Lower lobe of right lung (tissue), 2 donors: ENCODE results near the gene CASZ1. TPM values are rescaled to one million over a fixed set of nuclear protein-coding genes. Genes with fewer than 3 reads are reported as not detected.

ENCODE experiments used
- ATAC-seq, 2 donors: fragments of 200-7000 bp; cut with Tn5 transposase; one replicate each; pipeline ENCODE4 v1.9.1; 2020 to 2022; ENCODE audit warnings: mild to moderate bottlenecking in 2 of 2, moderate library complexity in 2 of 2
- DNase-seq: peaks from one replicate; pipeline ENCODE4 v3.0.0-alpha.2; 2020
- H3K27ac ChIP-seq: fragments of 200-600 bp; one replicate; pipeline ENCODE4 v1.8.0; 2022
- H3K27me3 ChIP-seq: fragments of 200-600 bp; one replicate; pipeline ENCODE4 v1.8.0; 2022; ENCODE audit warnings: low read depth
- H3K36me3 ChIP-seq: fragments of 200-600 bp; one replicate; pipeline ENCODE4 v1.8.0; 2022; ENCODE audit warnings: mild to moderate bottlenecking
- H3K4me1 ChIP-seq: fragments of 200-600 bp; one replicate; pipeline ENCODE4 v1.8.0; 2022
- H3K4me3 ChIP-seq: fragments of 200-600 bp; one replicate; pipeline ENCODE4 v1.8.0; 2022; ENCODE audit warnings: mild to moderate bottlenecking
- H3K9me3 ChIP-seq: fragments of 200-600 bp; one replicate; pipeline ENCODE4 v1.8.0; 2022
- CTCF ChIP-seq: fragments of 200-600 bp; IDR thresholded peaks from one replicate; pipeline ENCODE4 v1.8.0; 2022; ENCODE audit warnings: antibody characterized with exemption, mild to moderate bottlenecking
- intact Hi-C: fragments of 100-400 bp; cut with DNase I; formaldehyde crosslinking; loops from one replicate; pipeline ENCODE4 v1.11.0; 2022
- total RNA-seq: library from RNA; stranded (reverse); fragmentation: NEBNext Ultra II Directional; extraction: Animal tissue kit (Norgen Biotek cat#: 25700); gene quantifications from one replicate; pipeline ENCODE4 v1.2.1, GENCODE V29; 2021
- donor health status: DM: no; HTN: yes; CAD: no; lungs with severe emphysema.

CASZ1 gene
- total RNA-seq, 1 donor from 2014 or later = 47.5 TPM

GRCh38 chr1:10656431-10656830 is 140.0 kb downstream of the CASZ1 start:
- ATAC-seq = no peak
- Histone ChIP-seq H3K27ac (no peak overlapping the region), H3K4me3 (no peak overlapping the region), H3K4me1 (peaks cover 24% of the 10 kb centered on the region), H3K27me3 (no peaks in the 10 kb centered on the region), H3K36me3 (peaks cover 73% of the 10 kb centered on the region), H3K9me3 (no peaks in the 10 kb centered on the region)
- intact Hi-C loops = no loop called here
- no peak for TF ChIP-seq CTCF
- DNase-seq = no peak

- H3K27ac ChIP-seq = no peak overlapping the region
- no peak for TF ChIP-seq CTCF
- H3K9me3 ChIP-seq = no peaks in the 10 kb centered on the region
- H3K27me3 ChIP-seq = no peaks in the 10 kb centered on the region
- peaks cover 72% of the 10 kb centered on the region for H3K36me3 ChIP-seq
- peaks cover 28% of the 10 kb centered on the region for H3K4me1 ChIP-seq
- intact Hi-C loops = no loop called here
- DNase-seq (no peak), ATAC-seq (no peak)
- no peak overlapping the region for H3K4me3 ChIP-seq
Observed at GRCh38 chr1:10655002-10655401, 141.4 kb downstream of the CASZ1 start.

GRCh38 chr1:10653370-10654125 is 142.9 kb downstream of the CASZ1 start:
- intact Hi-C loops = no loop called here
- H3K4me3 ChIP-seq = no peak overlapping the region
- no peak for TF ChIP-seq CTCF
- peaks cover 67% of the 10 kb centered on the region for H3K36me3 ChIP-seq
- H3K4me1 ChIP-seq = peaks cover 25% of the 10 kb centered on the region
- no peaks in the 10 kb centered on the region for H3K9me3 ChIP-seq
- no peaks in the 10 kb centered on the region for H3K27me3 ChIP-seq
- H3K27ac ChIP-seq = no peak overlapping the region
- ATAC-seq = no peak
- no peak for DNase-seq

GRCh38 chr1:10652626-10653025 is 143.8 kb downstream of the CASZ1 start:
- no peaks in the 10 kb centered on the region for H3K9me3 ChIP-seq
- ATAC-seq = peak; percentile 42 to 60
- intact Hi-C loops = no loop called here
- H3K4me1 ChIP-seq = peaks cover 25% of the 10 kb centered on the region
- H3K4me3 ChIP-seq = no peak overlapping the region
- DNase-seq = no peak
- no peak for TF ChIP-seq CTCF
- peak overlapping the region; percentile 73 for H3K27ac ChIP-seq
- H3K36me3 ChIP-seq = peaks cover 69% of the 10 kb centered on the region
- no peaks in the 10 kb centered on the region for H3K27me3 ChIP-seq

- H3K4me3 ChIP-seq = no peak overlapping the region
- TF ChIP-seq CTCF = no peak
- no peaks in the 10 kb centered on the region for H3K27me3 ChIP-seq
- H3K9me3 ChIP-seq = no peaks in the 10 kb centered on the region
- DNase-seq (peak; percentile 89), ATAC-seq (peak; percentile 94 to 95)
- H3K4me1 ChIP-seq = peaks cover 25% of the 10 kb centered on the region
- intact Hi-C loops = no loop called here
- H3K27ac ChIP-seq = peak overlapping the region; percentile 73
- H3K36me3 ChIP-seq = peaks cover 71% of the 10 kb centered on the region
Observed at GRCh38 chr1:10651793-10652192, 144.7 kb downstream of the CASZ1 start.
